SK-N-SH (cell line): ENCODE measurements around the gene VMAC.

Experiments
- CTCF ChIP-seq: fragments of 200-600 bp; sonication (generic); IDR thresholded peaks from 2 replicates; pipeline ENCODE4 v1.6.1; 2017; ENCODE audit warnings: antibody characterized with exemption, mild to moderate bottlenecking, moderate library complexity
- EP300 ChIP-seq, 2 experiments: IDR thresholded peaks; 2 replicates each; pipeline versions ENCODE4 v1.4.0 to v1.6.1; 2012; ENCODE audit warnings: borderline replicate concordance in 1 of 2, low read depth in 1 of 2, low read length in 1 of 2
- FOXM1 ChIP-seq: IDR thresholded peaks from 2 replicates; pipeline ENCODE4 v1.4.0; 2012; ENCODE audit warnings: low read depth, mild to moderate bottlenecking
- JUND ChIP-seq: IDR thresholded peaks from 2 replicates; pipeline ENCODE4 v1.4.0; 2012
- POLR2AphosphoS5 ChIP-seq: IDR thresholded peaks from 2 replicates; pipeline ENCODE4 v1.6.1; 2012; ENCODE audit warnings: low read depth, low read length
- RAD21 ChIP-seq: IDR thresholded peaks from 2 replicates; pipeline ENCODE4 v1.6.1; 2012; ENCODE audit warnings: mild to moderate bottlenecking, low read length
- RXRA ChIP-seq: IDR thresholded peaks from 2 replicates; pipeline ENCODE4 v1.4.0; 2012; ENCODE audit warnings: low read depth, mild to moderate bottlenecking, borderline replicate concordance
- SIN3A ChIP-seq: IDR thresholded peaks from 2 replicates; pipeline ENCODE4 v1.6.1; 2012; ENCODE audit warnings: low read depth, mild to moderate bottlenecking, low read length, moderate library complexity, borderline replicate concordance
- TAF1 ChIP-seq: IDR thresholded peaks from 2 replicates; pipeline ENCODE4 v1.6.1; 2012; ENCODE audit warnings: low read depth, mild to moderate bottlenecking, low read length, moderate library complexity, borderline replicate concordance
- TCF12 ChIP-seq: IDR thresholded peaks from 2 replicates; pipeline ENCODE4 v1.4.0; 2012
- YY1 ChIP-seq: IDR thresholded peaks from 2 replicates; pipeline ENCODE4 v1.4.0; 2012; ENCODE audit warnings: low read depth, mild to moderate bottlenecking
- TF ChIP-seq, protein P1 (sequence below): IDR thresholded peaks from 2 replicates; pipeline ENCODE4 v1.6.1; 2012; ENCODE audit warnings: mild to moderate bottlenecking, low read depth, low read length, moderate library complexity

GRCh38 chr19:5907241-5907640, 2.6 kb downstream of the VMAC start:
- no peak for TF ChIP-seq CTCF
- no peak for TF ChIP-seq RAD21
- no peak for TF ChIP-seq JUND
- no peak for TF ChIP-seq SIN3A
- no peak for TF ChIP-seq FOXM1
- no peak for TF ChIP-seq RXRA
- TF ChIP-seq POLR2AphosphoS5, result no peak
- TF ChIP-seq TCF12, result no peak
- TF ChIP-seq, protein P1, sequence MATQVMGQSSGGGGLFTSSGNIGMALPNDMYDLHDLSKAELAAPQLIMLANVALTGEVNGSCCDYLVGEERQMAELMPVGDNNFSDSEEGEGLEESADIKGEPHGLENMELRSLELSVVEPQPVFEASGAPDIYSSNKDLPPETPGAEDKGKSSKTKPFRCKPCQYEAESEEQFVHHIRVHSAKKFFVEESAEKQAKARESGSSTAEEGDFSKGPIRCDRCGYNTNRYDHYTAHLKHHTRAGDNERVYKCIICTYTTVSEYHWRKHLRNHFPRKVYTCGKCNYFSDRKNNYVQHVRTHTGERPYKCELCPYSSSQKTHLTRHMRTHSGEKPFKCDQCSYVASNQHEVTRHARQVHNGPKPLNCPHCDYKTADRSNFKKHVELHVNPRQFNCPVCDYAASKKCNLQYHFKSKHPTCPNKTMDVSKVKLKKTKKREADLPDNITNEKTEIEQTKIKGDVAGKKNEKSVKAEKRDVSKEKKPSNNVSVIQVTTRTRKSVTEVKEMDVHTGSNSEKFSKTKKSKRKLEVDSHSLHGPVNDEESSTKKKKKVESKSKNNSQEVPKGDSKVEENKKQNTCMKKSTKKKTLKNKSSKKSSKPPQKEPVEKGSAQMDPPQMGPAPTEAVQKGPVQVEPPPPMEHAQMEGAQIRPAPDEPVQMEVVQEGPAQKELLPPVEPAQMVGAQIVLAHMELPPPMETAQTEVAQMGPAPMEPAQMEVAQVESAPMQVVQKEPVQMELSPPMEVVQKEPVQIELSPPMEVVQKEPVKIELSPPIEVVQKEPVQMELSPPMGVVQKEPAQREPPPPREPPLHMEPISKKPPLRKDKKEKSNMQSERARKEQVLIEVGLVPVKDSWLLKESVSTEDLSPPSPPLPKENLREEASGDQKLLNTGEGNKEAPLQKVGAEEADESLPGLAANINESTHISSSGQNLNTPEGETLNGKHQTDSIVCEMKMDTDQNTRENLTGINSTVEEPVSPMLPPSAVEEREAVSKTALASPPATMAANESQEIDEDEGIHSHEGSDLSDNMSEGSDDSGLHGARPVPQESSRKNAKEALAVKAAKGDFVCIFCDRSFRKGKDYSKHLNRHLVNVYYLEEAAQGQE, result no peak
- TF ChIP-seq EP300 (IDR thresholded peaks at IDR 0.05; ENCODE audit: borderline replicate concordance in 1 of 2, low read depth in 1 of 2, low read length in 1 of 2), result no peak
- TF ChIP-seq YY1, result no peak
- no peak for TF ChIP-seq TAF1
